ENCODE results near the gene VWA5A.

DNA sequence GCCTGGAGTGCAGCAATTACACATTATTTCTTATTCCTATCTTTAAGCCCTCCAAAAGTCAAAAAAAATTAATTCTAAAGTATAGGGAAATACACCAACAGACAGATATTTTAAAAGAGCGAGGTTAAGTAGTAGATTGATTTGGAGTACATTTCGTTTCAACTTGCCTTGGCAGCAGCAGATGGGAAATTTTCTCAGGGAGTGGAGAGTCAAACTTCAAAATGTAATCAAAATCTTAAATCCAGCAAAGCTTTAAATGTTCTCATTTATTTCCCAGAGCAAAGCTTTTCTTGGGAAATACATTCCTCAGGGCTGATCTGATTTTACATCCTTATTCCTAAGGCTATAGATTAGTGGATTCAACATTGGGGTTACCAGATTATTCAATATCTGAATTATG lies 21.9 kb upstream of the VWA5A start:
- TF ChIP-seq POLR2A (IDR thresholded peaks at IDR 0.05; ENCODE audit: low read length) (no peak), GATA1 (IDR thresholded peaks at IDR 0.05; ENCODE audit: low read depth, low read length) (no peak)
